SK-N-SH (cell line): ENCODE measurements around the gene SESTD1. TPM values are rescaled to one million over a fixed set of nuclear protein-coding genes. Genes with fewer than 3 reads are reported as not detected.

Source experiments
- CTCF ChIA-PET: fragments of 300-600, 350-600 bp; formaldehyde crosslinking; extraction: SDS; loops from one replicate; lab custom pipeline; 2021; lab: Yijun Ruan, JAX
- POLR2A ChIA-PET: fragments of 350-600 bp; sonication (Branson Sonifier 250); formaldehyde crosslinking; extraction: SDS; loops from one replicate; lab custom pipeline; 2020; ENCODE audit warnings: antibody characterized with exemption, inconsistent platforms; lab: Yijun Ruan, JAX
- DNase-seq: peaks from one replicate; pipeline ENCODE4 v3.0.0; 2012
- H2AFZ ChIP-seq: fragments of 200-600 bp; sonication (generic); 2 replicates; pipeline ENCODE4 v1.8.1; 2016; ENCODE audit warnings: antibody characterized with exemption, mild to moderate bottlenecking, low read depth
- H3F3A ChIP-seq: fragments of 200-600 bp; sonication (generic); replicated peaks from 2 replicates; pipeline ENCODE3; 2016; ENCODE audit warnings: antibody characterized with exemption, mild to moderate bottlenecking; ENCODE audit not compliant: insufficient read depth
- H3K27ac ChIP-seq, 2 experiments: fragments of 200-500 bp in 1 of 2; fragments of 200-600 bp in 1 of 2; sonication (Bioruptor generic) in 1 of 2; sonication (generic), shearing (Covaris generic) in 1 of 2; 2 replicates each; pipeline versions ENCODE4 v1.5.1 to v1.6.1; 2014 to 2016; ENCODE audit warnings: low read depth in 2 of 2, inconsistent platforms in 1 of 2, low read length in 1 of 2, mild to moderate bottlenecking in 1 of 2, mixed read lengths in 1 of 2
- H3K27me3 ChIP-seq: fragments of 200-600 bp; sonication (generic), shearing (Covaris generic); 2 replicates; pipeline ENCODE4 v1.6.1; 2016; ENCODE audit warnings: mixed run types; ENCODE audit not compliant: insufficient read depth
- H3K36me3 ChIP-seq, 2 experiments: fragments of 200-500 bp in 1 of 2; fragments of 200-600 bp in 1 of 2; sonication (Bioruptor generic) in 1 of 2; sonication (generic) in 1 of 2; replicated peaks in 1 of 2; 2 replicates each; pipeline versions ENCODE3 to v1.5.1; 2014 to 2016; ENCODE audit warnings: low read length in 1 of 2, mild to moderate bottlenecking in 1 of 2; ENCODE audit not compliant: insufficient read depth in 2 of 2, control insufficient read depth in 1 of 2
- H3K4me1 ChIP-seq, 2 experiments: fragments of 200-500 bp in 1 of 2; fragments of 200-600 bp in 1 of 2; sonication (Bioruptor generic) in 1 of 2; sonication (generic), shearing (Covaris generic) in 1 of 2; 2 replicates each; pipeline versions ENCODE4 v1.5.1 to v1.6.1; 2014 to 2016; ENCODE audit warnings: low read depth in 1 of 2, low read length in 1 of 2, mixed run types in 1 of 2; ENCODE audit not compliant: insufficient read depth in 2 of 2, control insufficient read depth in 1 of 2
- H3K4me2 ChIP-seq: fragments of 200-600 bp; sonication (generic), shearing (Covaris generic); 2 replicates; pipeline ENCODE4 v1.6.1; 2017; ENCODE audit warnings: mixed run types
- H3K4me3 ChIP-seq, 2 experiments: fragments of 200-500 bp in 1 of 2; fragments of 200-600 bp in 1 of 2; sonication (Bioruptor generic) in 1 of 2; sonication (generic), shearing (Covaris generic) in 1 of 2; 2 replicates each; pipeline versions ENCODE4 v1.5.1 to v1.8.1; 2014 to 2016; ENCODE audit warnings: low read depth in 2 of 2, inconsistent platforms in 1 of 2, low read length in 1 of 2, mild to moderate bottlenecking in 1 of 2, mixed read lengths in 1 of 2, moderate library complexity in 1 of 2
- H3K79me2 ChIP-seq: fragments of 200-600 bp; sonication (generic); 2 replicates; pipeline ENCODE4 v1.8.1; 2017; ENCODE audit warnings: mild to moderate bottlenecking; ENCODE audit not compliant: insufficient read depth
- H3K9ac ChIP-seq: fragments of 200-600 bp; sonication (generic); 2 replicates; pipeline ENCODE4 v1.6.1; 2017; ENCODE audit warnings: mixed run types
- H3K9me2 ChIP-seq: fragments of 200-600 bp; sonication (generic); 2 replicates; pipeline ENCODE4 v1.6.1; 2017; ENCODE audit warnings: mixed run types
- H3K9me3 ChIP-seq: fragments of 200-600 bp; sonication (generic); 2 replicates; pipeline ENCODE4 v1.6.1; 2017; ENCODE audit warnings: mixed run types, mild to moderate bottlenecking, moderate library complexity
- H4K20me1 ChIP-seq: fragments of 200-600 bp; sonication (generic); 2 replicates; pipeline ENCODE4 v1.6.1; 2017; ENCODE audit warnings: mild to moderate bottlenecking, mixed run types; ENCODE audit not compliant: insufficient read depth
- EP300 ChIP-seq, 2 experiments: IDR thresholded peaks; 2 replicates each; pipeline versions ENCODE4 v1.4.0 to v1.6.1; 2012; ENCODE audit warnings: borderline replicate concordance in 1 of 2, low read depth in 1 of 2, low read length in 1 of 2
- JUND ChIP-seq: IDR thresholded peaks from 2 replicates; pipeline ENCODE4 v1.4.0; 2012
- MEF2A ChIP-seq: IDR thresholded peaks from 2 replicates; pipeline ENCODE4 v1.4.0; 2012; ENCODE audit warnings: low read depth, borderline replicate concordance
- MXI1 ChIP-seq: IDR thresholded peaks from 2 replicates; pipeline ENCODE4 v1.6.1; 2012; ENCODE audit warnings: mild to moderate bottlenecking, low read depth, low read length, improper control_type of control experiment
- NFIC ChIP-seq: IDR thresholded peaks from 2 replicates; pipeline ENCODE4 v1.4.0; 2012; ENCODE audit warnings: borderline replicate concordance
- RAD21 ChIP-seq: IDR thresholded peaks from 2 replicates; pipeline ENCODE4 v1.6.1; 2012; ENCODE audit warnings: mild to moderate bottlenecking, low read length
- RFX5 ChIP-seq: IDR thresholded peaks from 2 replicates; pipeline ENCODE4 v1.6.1; 2012; ENCODE audit warnings: mild to moderate bottlenecking, improper control_type of control experiment, low read length
- SIN3A ChIP-seq: IDR thresholded peaks from 2 replicates; pipeline ENCODE4 v1.6.1; 2012; ENCODE audit warnings: low read depth, mild to moderate bottlenecking, low read length, moderate library complexity, borderline replicate concordance
- TEAD4 ChIP-seq: IDR thresholded peaks from 2 replicates; pipeline ENCODE4 v1.4.0; 2012; ENCODE audit warnings: mild to moderate bottlenecking, borderline replicate concordance; ENCODE audit not compliant: insufficient read depth
- USF1 ChIP-seq: IDR thresholded peaks from 2 replicates; pipeline ENCODE4 v1.4.0; 2012; ENCODE audit warnings: low read depth, borderline replicate concordance
- USF2 ChIP-seq: fragments of 150-350 bp; IDR thresholded peaks from 2 replicates; pipeline ENCODE4 v1.6.1; 2017; ENCODE audit warnings: antibody characterized with exemption, low read length, low read depth, borderline replicate concordance
- ZBTB33 ChIP-seq: IDR thresholded peaks from 2 replicates; pipeline ENCODE4 v1.4.0; 2012; ENCODE audit warnings: low read depth, borderline replicate concordance
- WGBS: methylation state at CpG from one replicate; pipeline ENCODE4 v1.1.6; 2017; ENCODE audit warnings: low lambda C conversion rate; 5-methylcytosine and 5-hydroxymethylcytosine counted together
- polyA plus RNA-seq, 3 experiments: library from polyadenylated mRNA; depleted of rRNA; stranded (reverse); fragments of >200 nt; gene quantifications; 2 replicates each; pipeline ENCODE4 v1.2.3, GENCODE V29; 2012

The SESTD1 gene
- polyA plus RNA-seq, 1 of the 3 experiments (the other 2 are of a cell fraction), result 4.6 TPM

GRCh38 chr2:179263446-179264367 is 925 bp downstream of the SESTD1 start:
- peak overlapping the region; percentile 88 for H3K4me2 ChIP-seq
- ChIA-PET CTCF (interaction anchor here (0.6 to 1.4 kb wide), 5 partner anchors 9 to 44 kb away, joined by 3 to 4 read pairs (median 3); no protein-coding TSS in a partner anchor), POLR2A (no interaction called here)
- peaks cover 0 to 3% of the 10 kb centered on the region in 2 experiments for H3K36me3 ChIP-seq
- WGBS, result 1% methylated on average over 21 of the region's 62 CpGs
- TF ChIP-seq ZBTB33, result no peak
- TF ChIP-seq TEAD4, result no peak
- TF ChIP-seq MEF2A, result no peak
- no peak; the same call in 1 of the 2 replicates for TF ChIP-seq NFIC
- no peak for TF ChIP-seq JUND
- peak; percentile 85 for TF ChIP-seq MXI1
- TF ChIP-seq USF1, result no peak
- peak; percentile 53; the same call in 1 of the 2 replicates for TF ChIP-seq SIN3A
- no peak for TF ChIP-seq RFX5
- TF ChIP-seq EP300 (IDR thresholded peaks at IDR 0.05; ENCODE audit: borderline replicate concordance in 1 of 2, low read depth in 1 of 2, low read length in 1 of 2), result no peak
- TF ChIP-seq USF2, result no peak
- no peak for TF ChIP-seq RAD21
- peak overlapping the region; percentile 75 for H2AFZ ChIP-seq
- no peaks in the 10 kb centered on the region for H3K9me2 ChIP-seq
- H3K4me1 ChIP-seq, result peaks cover 6 to 10% of the 10 kb centered on the region in 2 experiments; a peak in 3 of 4 replicates
- no peaks in the 10 kb centered on the region for H4K20me1 ChIP-seq
- no peaks in the 10 kb centered on the region for H3K9me3 ChIP-seq
- H3K79me2 ChIP-seq, result peaks cover 51% of the 10 kb centered on the region
- no peaks in the 10 kb centered on the region for H3K27me3 ChIP-seq
- H3K4me3 ChIP-seq, result peak overlapping the region; percentile 87 to 93
- peaks cover 11% of the 10 kb centered on the region for H3F3A ChIP-seq
- peak overlapping the region; percentile 26 to 67; a peak in 2 of 4 replicates for H3K27ac ChIP-seq
- peak overlapping the region; percentile 82 for H3K9ac ChIP-seq
- peak; percentile 81 for DNase-seq
